LNCAP (cell line): ENCODE data around the gene LSM14A.

ENCODE experiments used
- CTCF ChIP-seq: fragments of 450-650 bp; IDR thresholded peaks from 2 replicates; pipeline ENCODE4 v1.5.1; 2017; ENCODE audit warnings: mild to moderate bottlenecking

LSM14A gene

GRCh38 chr19:34135054-34135800, 37.1 kb upstream of the LSM14A start:
- no peak for TF ChIP-seq CTCF

GRCh38 chr19:34135821-34136611, 36.3 kb upstream of the LSM14A start:
- no peak for TF ChIP-seq CTCF

GRCh38 chr19:34141025-34141424, 31.3 kb upstream of the LSM14A start:
- TF ChIP-seq CTCF: no peak

- TF ChIP-seq CTCF: no peak
Observed at GRCh38 chr19:34142440-34142839, 29.9 kb upstream of the LSM14A start.

- TF ChIP-seq CTCF: peak; percentile 88
Observed at GRCh38 chr19:34145741-34146202, 26.5 kb upstream of the LSM14A start.

- no peak for TF ChIP-seq CTCF
Observed at GRCh38 chr19:34148658-34149185, 23.6 kb upstream of the LSM14A start.

- TF ChIP-seq CTCF: no peak
Observed at GRCh38 chr19:34149873-34150272, 22.4 kb upstream of the LSM14A start.
